ENCODE data around the gene CDH3.

- TF ChIP-seq CTCF (conservative IDR thresholded peaks at IDR 0.05) (no peak), ZFX (IDR thresholded peaks at IDR 0.05) (no peak)
Observed at GRCh38 chr16:68660359-68660795, 15.3 kb downstream of the CDH3 start.
